GM19395 (cell line): ENCODE results near the gene SKIDA1.

Source experiments
- ATAC-seq: cut with Tn5 transposase; IDR thresholded peaks from one replicate; pipeline ENCODE4 v1.9.1; 2021; ENCODE audit warnings: mild to moderate bottlenecking, moderate library complexity; ENCODE audit not compliant: unreplicated experiment

Gene SKIDA1

GRCh38 chr10:21517134-21518031, 8.1 kb downstream of the SKIDA1 start:
- ATAC-seq, result peak; percentile 69

DNA sequence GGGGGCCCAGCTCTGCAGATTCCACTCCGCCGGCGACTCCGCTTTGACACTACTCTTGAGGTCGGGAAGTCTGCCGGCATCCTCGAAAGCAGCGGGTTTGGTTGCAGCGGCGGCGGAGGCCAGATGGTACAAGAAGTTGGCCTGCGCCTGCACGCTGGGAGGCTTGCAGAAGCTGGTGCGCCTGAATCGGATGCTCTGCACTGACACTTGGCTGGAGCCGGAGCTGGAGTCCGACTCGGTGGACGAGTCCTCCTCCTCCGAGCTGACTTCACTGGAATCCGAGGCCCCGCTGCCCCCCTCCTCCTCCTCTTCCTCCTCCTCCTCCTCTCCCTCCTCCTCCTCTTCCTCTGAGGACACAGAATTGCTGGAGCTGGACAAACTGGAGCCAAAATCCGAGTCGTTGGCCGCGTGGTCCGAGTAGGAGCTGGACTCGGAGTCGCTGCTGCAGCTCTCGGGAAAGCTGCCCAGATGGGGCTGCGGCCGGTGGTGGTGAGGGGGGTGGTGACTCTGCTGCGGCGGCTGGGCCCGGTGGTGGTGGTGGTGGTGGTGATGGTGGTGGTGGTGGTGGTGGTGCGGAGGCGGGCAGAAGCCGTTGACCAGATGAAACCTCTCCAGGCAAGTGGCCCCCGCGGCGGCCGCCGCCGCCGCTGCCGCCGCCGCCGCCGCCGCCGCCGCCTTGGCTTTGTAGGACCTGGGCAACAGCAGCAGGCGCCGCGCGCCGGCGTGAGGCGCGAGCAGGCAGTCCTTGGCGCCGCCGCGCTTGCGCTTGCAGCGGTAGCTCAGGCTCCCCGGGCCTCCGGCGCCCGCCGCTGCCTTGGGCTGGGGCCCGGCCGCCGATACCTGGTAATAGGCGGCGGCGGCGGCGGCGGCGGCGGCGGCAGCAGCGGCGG, 9.0 kb downstream of the SKIDA1 start:
- peak; percentile 52 for ATAC-seq

DNA sequence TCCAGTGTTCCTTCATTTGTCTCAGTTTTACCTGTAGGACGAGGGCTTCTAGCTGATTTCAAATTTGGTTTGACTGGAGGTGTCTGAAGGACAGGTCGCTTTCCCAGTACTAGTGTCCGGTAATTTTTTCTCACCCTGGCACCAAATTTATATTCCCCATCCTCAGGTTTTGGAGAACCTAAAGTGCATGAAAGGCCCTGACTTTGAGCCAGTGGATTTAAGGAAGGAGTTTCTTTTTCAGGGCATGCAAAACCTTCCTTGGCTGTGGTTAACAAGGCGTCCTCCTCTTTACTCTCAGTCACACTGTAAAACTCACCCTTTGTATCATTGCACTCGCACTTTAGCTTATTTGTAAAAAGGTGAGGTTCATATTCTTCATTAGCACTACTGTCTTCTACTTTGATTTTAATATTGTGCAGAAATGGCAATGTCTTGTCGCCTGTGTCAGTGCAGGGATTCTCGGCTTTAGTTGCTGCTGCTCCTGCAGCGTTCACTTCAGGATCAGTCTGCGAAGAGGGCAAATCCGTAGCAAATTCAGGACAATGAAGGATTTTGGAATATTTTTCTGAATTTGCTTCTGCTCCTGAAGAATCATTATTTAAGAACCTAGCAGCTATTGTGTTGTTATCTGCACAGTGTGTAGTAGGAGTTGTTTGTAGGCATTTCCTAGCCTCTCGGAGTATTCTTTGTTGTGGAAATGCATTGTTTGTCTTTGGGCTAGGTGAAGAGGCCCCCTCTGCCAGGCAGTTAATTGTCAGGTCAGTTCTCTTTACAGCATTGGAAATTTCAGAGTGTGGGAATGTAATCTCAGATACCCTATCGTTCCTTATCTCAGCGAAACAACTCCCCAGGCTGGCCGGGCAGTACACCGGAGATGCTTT, 9.9 kb downstream of the SKIDA1 start:
- ATAC-seq, result no peak

DNA sequence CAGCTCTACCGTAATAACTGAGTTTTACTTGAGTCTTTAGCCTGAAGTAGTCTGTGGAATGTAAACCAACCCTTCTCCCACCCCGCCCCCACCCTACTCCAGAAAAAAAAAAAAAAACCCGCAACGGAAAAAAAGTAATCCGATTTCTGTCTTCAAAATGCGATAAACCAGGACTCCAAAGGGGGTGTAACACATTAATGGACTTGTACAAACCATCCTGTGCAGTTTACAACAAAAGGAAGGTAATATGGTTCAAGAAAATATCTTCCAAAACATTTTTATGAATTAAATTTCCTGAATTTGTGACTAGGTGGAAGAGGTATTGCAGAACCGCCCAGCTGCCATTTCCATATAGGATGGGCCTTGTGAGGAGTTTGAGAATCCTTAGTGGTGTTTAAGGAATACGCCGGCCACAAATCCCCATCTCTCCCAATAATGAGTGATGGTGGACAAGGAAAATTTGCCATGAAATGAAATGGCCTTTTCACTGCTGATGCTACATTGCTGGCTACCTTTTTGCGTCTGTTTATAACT, 10.6 kb downstream of the SKIDA1 start:
- ATAC-seq, result no peak

DNA sequence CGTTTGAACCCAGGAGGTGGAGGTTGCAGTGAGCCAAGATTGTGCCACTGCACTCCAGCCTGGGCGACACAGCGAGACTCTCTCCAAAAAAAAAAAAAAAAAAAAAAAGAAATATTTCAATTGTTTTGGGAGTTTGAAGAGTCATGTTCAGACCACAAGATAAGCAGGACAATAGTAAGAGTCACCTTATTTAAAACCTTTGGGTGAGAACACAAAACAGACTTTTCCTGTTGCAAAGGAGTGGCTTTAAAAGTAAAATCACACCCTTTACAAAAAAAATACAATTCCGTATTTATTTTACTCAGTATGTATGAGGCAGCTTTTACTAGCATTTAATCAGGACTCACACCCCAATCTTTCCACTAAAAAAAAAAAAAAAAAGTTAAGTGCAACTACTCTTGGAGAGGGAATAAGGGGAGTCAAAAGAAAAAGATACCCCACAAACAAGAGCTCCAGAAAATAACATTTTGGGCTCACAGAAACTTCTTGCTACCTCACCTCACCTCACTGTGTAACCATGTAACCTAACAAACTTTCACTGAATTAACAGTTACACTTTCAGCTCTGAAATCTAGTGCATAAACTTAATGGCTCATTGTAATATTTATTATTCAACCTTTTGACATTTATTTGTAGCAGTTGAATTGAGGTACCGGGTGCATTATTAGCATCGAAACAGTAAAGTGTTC, 11.2 kb downstream of the SKIDA1 start:
- no peak for ATAC-seq

GRCh38 chr10:21513405-21513788, 12.1 kb downstream of the SKIDA1 start:
- no peak for ATAC-seq

DNA sequence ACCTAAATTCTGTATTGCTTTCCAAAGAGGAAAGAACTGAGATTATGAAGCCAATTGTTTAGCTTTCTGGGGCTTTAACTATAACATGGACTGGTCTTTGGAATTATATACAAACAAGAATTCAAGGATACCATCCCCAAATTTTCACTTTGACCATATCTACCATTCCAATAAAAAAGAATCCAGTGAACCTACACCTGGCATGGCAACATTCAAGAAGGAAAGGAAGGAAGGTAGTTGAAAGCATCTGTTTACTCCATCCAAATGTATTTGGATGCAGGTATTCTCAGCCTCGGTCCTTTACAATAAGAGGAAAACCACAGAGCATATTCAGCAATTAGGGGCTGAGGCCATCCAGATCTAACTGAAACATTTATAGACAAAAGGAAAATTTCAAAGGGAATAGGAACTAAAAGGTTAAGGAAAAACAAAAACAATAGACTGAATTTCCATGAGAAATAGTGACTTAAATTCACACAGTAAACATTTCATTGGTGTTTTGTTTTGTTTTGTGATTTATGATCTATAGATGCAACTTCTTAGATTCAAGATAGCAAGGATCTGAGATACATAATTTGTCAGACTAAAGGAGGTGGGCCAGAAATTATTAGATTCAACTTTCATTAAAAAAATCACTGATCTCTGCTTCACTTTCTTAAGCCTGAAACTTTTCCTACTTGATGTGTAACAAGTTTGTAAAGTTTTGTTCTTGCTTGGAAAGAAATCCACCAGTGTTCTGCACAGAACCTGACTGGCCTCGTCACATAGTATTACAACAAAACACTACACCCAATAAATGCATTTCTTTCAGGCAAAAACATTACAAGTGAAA, 12.7 kb downstream of the SKIDA1 start:
- no peak for ATAC-seq

DNA sequence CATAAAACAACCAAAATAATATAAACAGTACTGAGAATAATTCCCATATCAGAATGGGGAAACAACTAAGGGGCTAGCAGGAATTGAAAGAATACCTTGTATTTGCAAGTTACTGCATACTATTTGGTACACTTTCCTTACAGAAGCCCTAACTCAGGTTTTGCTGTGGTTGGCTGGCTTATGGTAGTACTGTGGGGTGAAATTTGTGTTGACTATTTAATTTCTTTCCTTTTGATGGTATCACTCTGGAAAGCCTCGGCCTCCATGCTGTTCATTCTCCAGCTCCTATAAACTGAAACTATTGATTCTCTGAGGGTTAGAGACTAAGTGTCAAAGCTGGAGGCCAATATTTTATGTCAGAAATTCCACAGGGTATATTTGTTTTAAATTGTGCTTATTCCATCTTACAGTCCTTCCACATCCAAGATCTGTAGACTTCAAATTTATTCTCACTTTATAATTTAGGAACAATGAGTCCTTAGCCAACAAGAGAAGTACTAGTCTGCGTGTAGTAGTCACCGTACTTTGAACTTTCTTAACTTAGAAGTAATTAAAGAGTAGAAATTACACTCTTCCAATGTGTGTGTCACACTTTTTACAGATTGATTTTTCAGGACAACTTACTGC, 13.4 kb downstream of the SKIDA1 start:
- no peak for ATAC-seq

- no peak for ATAC-seq
Measured at GRCh38 chr10:21511095-21511570, 14.3 kb downstream of the SKIDA1 start.

- ATAC-seq, result no peak
Measured at GRCh38 chr10:21510241-21511094, 15.0 kb downstream of the SKIDA1 start.

DNA sequence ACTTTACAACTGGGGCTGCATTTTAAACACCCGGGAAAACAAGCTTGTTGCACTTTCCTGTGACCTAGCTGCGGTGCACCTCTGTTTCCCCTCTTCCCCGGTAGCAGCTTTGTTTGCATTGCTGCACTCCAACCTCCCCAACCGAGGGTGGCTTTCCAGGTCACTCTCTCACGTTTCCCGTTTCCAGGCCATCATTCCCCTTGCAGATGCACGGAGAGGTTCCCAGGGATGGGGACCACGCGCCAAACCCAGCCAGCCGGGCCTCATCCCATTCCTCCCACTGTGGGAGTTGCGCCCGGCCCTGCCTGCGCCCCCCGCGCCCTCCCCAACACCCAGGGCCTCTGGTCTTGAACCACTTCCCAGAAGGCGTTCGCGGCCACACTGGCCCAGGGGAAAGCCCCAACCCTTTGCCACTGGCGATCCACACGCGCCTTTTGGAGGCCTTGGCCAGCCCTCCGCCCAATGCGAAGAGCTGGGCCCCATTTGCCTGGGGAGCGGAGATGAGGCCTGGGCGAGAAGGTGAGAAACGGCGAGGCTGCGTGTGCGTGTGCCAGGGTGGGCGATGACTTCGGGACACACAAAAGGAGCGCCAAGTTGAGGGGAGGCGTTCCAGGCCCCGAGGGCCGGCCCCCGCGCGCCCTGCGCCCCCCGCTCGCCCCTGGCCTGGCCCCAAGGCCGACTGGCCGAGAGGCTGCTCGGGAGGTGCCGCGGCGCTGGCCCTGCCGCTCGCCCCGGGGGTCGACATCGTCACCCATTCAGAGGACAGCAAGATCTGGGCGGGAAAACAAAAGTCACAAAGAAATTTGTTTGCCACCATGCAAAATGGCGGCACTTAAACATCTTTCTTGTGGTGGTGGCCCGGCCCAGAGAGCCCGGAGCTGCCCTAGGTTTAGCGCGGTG, 15.9 kb downstream of the SKIDA1 start:
- ATAC-seq, result no peak

- no peak for ATAC-seq
Measured at GRCh38 chr10:21508706-21509331, 16.7 kb downstream of the SKIDA1 start.

- no peak for ATAC-seq
Measured at GRCh38 chr10:21507150-21507549, 18.3 kb downstream of the SKIDA1 start.

DNA sequence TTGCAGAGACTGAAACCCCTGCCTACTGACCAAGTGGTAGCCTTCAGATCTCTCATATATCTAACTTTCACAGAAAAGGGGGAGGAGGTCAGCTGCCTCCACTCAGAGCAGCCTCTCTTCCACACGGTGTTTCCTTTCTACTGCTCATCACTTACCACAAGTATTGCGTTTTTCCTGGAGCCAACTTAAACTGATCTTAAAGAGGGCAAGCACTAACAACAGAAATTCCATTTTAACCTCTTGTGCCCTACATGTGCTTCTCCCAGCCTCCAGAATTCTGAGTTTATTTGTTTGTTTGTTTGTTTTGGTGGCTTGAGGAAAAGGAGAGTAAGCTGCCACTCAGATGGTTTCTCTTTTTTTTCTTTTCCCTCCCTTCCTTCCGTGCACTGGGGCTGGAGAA, 19.1 kb downstream of the SKIDA1 start:
- ATAC-seq, result no peak

- ATAC-seq, result no peak
Measured at GRCh38 chr10:21505711-21506278, 19.7 kb downstream of the SKIDA1 start.

GRCh38 chr10:21503542-21503941, 21.9 kb downstream of the SKIDA1 start:
- no peak for ATAC-seq
